SK-N-MC (cell line): Measurements from ENCODE around the gene C10orf67.

ENCODE experiments used
- DNase-seq: peaks from one replicate; pipeline ENCODE4 v3.0.0-alpha.2; 2011; ENCODE audit warnings: low read depth, low spot score
- H3K27ac ChIP-seq: fragments of 200-600 bp; sonication (generic); 2 replicates; pipeline ENCODE4 v1.5.1; 2016; ENCODE audit warnings: mixed run types
- H3K36me3 ChIP-seq: fragments of 200-600 bp; sonication (generic); 2 replicates; pipeline ENCODE4 v1.6.1; 2017; ENCODE audit warnings: antibody characterized with exemption, low read length, mixed read lengths; ENCODE audit not compliant: insufficient read depth
- H3K4me3 ChIP-seq: fragments of 200-600 bp; sonication (generic); 2 replicates; pipeline ENCODE4 v1.5.1; 2016
- H3K9ac ChIP-seq: fragments of 200-600 bp; sonication (generic); 2 replicates; pipeline ENCODE4 v1.8.0; 2017; ENCODE audit warnings: mixed run types, mixed read lengths; ENCODE audit not compliant: insufficient read length
- H3K9me3 ChIP-seq: fragments of 200-600 bp; sonication (generic); 2 replicates; pipeline ENCODE4 v1.6.1; 2017; ENCODE audit warnings: low read depth, mild to moderate bottlenecking, antibody characterized with exemption, low read length, moderate library complexity, mixed read lengths
- EZH2 ChIP-seq: fragments of 200-600 bp; sonication (generic); IDR thresholded peaks from one replicate; pipeline ENCODE4 v1.6.1; 2017; ENCODE audit warnings: antibody characterized with exemption
- FOXP2 ChIP-seq: optimal IDR thresholded peaks from 2 replicates; pipeline ENCODE3; 2011; ENCODE audit warnings: mild to moderate bottlenecking, moderate library complexity; ENCODE audit not compliant: insufficient read depth; ENCODE audit errors: extremely low read length, control extremely low read depth
- POLR2AphosphoS5 ChIP-seq: IDR thresholded peaks from 2 replicates; pipeline ENCODE4 v1.6.1; 2012; ENCODE audit warnings: mild to moderate bottlenecking, low read depth, low read length, borderline replicate concordance

The C10orf67 gene

GRCh38 chr10:23187155-23187554 is 157.4 kb downstream of the C10orf67 start:
- H3K9me3 ChIP-seq, result no peaks in the 10 kb centered on the region
- H3K9ac ChIP-seq, result no peak overlapping the region
- H3K4me3 ChIP-seq, result no peak overlapping the region
- no peak overlapping the region for H3K27ac ChIP-seq
- TF ChIP-seq POLR2AphosphoS5 (no peak), FOXP2 (no peak), EZH2 (no peak)
- H3K36me3 ChIP-seq, result no peaks in the 10 kb centered on the region
- DNase-seq, result no peak

DNA sequence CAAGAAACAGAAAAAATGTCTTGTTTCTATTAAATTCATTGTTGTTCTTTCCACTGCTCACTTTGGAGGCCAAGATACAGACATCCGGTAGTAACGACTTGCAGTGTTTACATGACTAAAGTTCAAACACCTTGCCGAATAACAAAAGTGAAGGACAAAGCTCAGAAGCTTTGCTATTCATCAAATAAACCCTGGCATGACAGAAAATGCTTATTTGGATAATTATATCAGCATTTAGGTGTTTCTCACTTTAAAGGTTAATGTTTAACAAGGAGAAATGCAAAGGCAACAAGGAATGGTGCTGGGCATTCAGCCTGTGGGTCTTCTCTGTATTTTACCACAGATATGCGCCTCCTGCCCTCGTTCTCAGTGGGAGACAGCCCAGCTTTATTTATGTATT is 157.9 kb downstream of the C10orf67 start:
- no peak for DNase-seq
- no peak overlapping the region for H3K27ac ChIP-seq
- no peaks in the 10 kb centered on the region for H3K9me3 ChIP-seq
- no peak overlapping the region for H3K9ac ChIP-seq
- H3K4me3 ChIP-seq, result no peak overlapping the region
- no peaks in the 10 kb centered on the region for H3K36me3 ChIP-seq
- TF ChIP-seq FOXP2 (no peak), EZH2 (no peak), POLR2AphosphoS5 (no peak)

DNA sequence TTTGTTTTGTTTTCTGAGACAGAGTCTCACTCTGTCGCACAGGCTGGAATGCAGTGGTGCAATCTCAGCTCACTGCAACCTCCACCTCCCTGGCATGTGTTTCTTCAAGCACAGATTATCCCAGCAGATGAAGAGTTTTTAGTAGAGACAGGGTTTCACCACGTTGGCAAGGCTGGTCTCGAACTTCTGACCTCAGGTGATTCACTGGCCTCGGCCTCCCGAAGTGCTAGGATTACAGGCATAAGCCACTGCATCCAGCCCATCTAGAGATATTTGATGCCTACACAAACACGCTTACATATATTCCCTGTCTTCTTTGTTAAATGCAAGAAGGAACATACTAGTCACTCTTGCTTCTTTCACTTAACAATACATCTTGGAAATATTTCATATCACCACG is 158.4 kb downstream of the C10orf67 start:
- no peak for DNase-seq
- Histone ChIP-seq H3K4me3 (no peak overlapping the region), H3K27ac (no peak overlapping the region), H3K9ac (no peak overlapping the region), H3K36me3 (no peaks in the 10 kb centered on the region), H3K9me3 (no peaks in the 10 kb centered on the region)
- TF ChIP-seq FOXP2 (no peak), POLR2AphosphoS5 (no peak), EZH2 (no peak)

- H3K27ac ChIP-seq, result no peak overlapping the region
- H3K9me3 ChIP-seq, result no peaks in the 10 kb centered on the region
- no peak overlapping the region for H3K9ac ChIP-seq
- DNase-seq, result no peak
- TF ChIP-seq POLR2AphosphoS5 (no peak), FOXP2 (no peak), EZH2 (no peak)
- no peak overlapping the region for H3K4me3 ChIP-seq
- no peaks in the 10 kb centered on the region for H3K36me3 ChIP-seq
Observed at GRCh38 chr10:23174977-23175512, 169.6 kb downstream of the C10orf67 start.

GRCh38 chr10:23174074-23174976 is 170.3 kb downstream of the C10orf67 start:
- Histone ChIP-seq H3K36me3 (no peaks in the 10 kb centered on the region), H3K9me3 (no peaks in the 10 kb centered on the region), H3K9ac (no peak overlapping the region), H3K27ac (no peak overlapping the region), H3K4me3 (no peak overlapping the region)
- TF ChIP-seq POLR2AphosphoS5 (no peak), EZH2 (no peak), FOXP2 (no peak)
- no peak for DNase-seq

- H3K9ac ChIP-seq, result no peak overlapping the region
- DNase-seq, result no peak
- TF ChIP-seq POLR2AphosphoS5 (no peak), EZH2 (peak; percentile 84)
- H3K27ac ChIP-seq, result no peak overlapping the region
- peak overlapping the region; percentile 30; the same call in 1 of the 2 replicates for H3K4me3 ChIP-seq
- no peaks in the 10 kb centered on the region for H3K36me3 ChIP-seq
- H3K9me3 ChIP-seq, result no peaks in the 10 kb centered on the region
Observed at GRCh38 chr10:23173214-23174073, 171.2 kb downstream of the C10orf67 start.

DNA sequence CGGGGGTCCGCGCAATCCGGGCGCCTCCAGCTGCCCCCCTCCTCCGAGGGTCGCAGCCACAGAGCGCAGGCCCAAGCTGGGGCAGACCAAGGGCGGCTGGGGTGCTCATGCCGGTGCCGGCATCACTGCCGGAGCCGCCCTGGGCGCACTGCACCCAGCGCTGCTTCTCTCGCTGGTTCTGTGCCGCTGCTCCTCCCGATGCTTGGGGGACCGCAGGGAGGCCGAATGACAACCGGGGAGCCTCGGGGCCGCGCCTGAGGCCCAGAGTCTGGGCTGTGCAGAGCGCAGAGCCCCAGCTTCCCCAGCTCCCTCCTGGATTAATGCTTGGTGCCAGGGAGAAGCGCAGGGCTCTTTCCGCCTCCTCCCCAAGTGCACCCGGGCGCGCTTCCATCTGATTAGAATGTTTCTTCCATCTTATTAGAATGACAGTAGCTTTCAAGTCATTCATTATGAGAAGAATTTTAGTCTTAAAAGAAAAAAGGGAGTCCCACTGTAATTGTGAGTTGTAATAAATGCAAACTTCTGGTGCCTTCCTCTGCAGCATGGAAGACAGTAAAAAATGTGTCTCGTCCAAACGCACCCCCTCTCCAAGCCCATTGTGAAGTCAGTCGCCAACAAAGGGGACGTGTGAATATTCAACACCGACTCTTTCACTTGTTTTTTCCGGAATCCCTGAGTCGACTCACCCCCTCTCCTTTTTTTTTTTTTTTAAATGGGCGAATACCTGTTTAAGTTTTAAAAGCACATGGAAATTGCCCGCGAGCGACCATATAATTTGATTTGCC is 172.0 kb downstream of the C10orf67 start:
- no peak for DNase-seq
- Histone ChIP-seq H3K36me3 (no peaks in the 10 kb centered on the region), H3K9me3 (no peaks in the 10 kb centered on the region), H3K27ac (no peak overlapping the region), H3K4me3 (0 out of 2 replicates have a peak overlapping the region, but pooled peaks have one; percentile 30), H3K9ac (no peak overlapping the region)
- TF ChIP-seq POLR2AphosphoS5 (no peak), EZH2 (no peak), FOXP2 (no peak)
